C4-2B (cell line): ENCODE measurements around the gene KCNE5.

Experiments
- H3K27ac ChIP-seq: fragments of 450-650 bp; 2 replicates; pipeline ENCODE4 v1.5.1; 2017
- ZFX ChIP-seq: fragments of 450-650 bp; IDR thresholded peaks from 2 replicates; pipeline ENCODE4 v1.6.1; 2017
- TF ChIP-seq, protein P1 (sequence below): fragments of 450-650 bp; conservative IDR thresholded peaks from 2 replicates; pipeline ENCODE4 v1.5.1; 2017; ENCODE audit warnings: mild to moderate bottlenecking

Gene KCNE5

DNA sequence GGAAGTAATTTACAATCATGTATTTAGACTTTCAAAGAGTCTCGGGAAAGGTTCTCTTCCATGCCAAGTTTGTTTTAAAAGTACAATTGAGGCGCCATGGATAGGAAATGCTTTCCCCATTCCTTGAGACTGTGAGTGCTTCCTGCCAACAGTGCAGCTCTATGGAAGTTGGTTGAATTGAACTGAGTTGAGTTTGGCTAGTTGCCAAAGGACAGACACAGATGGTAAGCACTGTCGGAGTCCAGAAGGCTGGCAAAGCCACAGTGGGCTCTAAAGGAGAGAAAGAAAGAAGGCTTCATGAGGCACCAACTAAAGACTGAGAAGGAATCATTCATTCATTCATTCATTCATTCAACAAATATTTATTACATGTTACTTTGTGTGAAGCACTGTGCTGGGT, 4.3 kb upstream of the KCNE5 start:
- H3K27ac ChIP-seq: no peak overlapping the region
- TF ChIP-seq, protein P1, sequence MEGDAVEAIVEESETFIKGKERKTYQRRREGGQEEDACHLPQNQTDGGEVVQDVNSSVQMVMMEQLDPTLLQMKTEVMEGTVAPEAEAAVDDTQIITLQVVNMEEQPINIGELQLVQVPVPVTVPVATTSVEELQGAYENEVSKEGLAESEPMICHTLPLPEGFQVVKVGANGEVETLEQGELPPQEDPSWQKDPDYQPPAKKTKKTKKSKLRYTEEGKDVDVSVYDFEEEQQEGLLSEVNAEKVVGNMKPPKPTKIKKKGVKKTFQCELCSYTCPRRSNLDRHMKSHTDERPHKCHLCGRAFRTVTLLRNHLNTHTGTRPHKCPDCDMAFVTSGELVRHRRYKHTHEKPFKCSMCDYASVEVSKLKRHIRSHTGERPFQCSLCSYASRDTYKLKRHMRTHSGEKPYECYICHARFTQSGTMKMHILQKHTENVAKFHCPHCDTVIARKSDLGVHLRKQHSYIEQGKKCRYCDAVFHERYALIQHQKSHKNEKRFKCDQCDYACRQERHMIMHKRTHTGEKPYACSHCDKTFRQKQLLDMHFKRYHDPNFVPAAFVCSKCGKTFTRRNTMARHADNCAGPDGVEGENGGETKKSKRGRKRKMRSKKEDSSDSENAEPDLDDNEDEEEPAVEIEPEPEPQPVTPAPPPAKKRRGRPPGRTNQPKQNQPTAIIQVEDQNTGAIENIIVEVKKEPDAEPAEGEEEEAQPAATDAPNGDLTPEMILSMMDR: no peak
- no peak for TF ChIP-seq ZFX

DNA sequence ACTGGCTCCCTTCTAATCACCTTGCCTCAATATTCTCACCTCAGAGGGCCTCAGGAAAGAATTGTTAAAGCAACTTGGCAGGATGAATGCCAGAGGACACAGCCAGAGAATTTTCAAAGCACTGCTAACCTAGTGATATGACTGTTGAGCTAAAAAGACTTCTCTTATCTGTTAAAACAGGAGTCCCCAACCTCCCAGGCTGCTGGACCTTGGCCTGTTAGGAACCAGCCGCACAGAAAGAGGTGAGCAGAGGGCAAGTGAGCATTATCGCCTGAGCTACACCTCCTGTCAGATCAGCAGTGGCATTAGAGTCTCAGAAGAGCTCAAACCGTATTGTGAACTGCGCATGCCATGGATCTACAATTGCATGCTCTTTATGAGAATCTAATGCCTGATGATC, 1.7 kb upstream of the KCNE5 start:
- H3K27ac ChIP-seq: no peak overlapping the region
- no peak for TF ChIP-seq ZFX
- TF ChIP-seq, protein P1: no peak

DNA sequence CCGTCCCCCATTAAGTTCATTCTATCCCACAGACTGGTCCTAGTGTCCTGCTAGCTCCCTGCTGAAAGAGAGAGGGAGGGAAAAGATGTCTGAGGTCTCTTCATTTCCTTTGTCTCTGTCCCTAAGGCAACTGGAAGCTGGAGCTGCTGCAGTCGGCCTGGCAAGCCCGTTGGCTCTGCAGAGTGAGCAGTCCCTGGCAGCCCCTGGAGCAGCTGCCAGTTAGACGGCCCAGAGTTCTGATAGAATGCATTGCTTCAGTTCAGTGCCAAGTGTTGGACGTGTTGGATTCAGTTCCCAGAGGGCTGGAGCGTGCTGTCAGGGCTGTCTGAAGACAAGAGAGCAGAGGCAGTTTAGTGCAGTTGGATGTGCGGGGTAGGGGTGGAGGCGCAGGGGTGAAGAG, 975 bp downstream of the KCNE5 start:
- TF ChIP-seq, protein P1: no peak
- TF ChIP-seq ZFX: no peak
- H3K27ac ChIP-seq: no peak overlapping the region

DNA sequence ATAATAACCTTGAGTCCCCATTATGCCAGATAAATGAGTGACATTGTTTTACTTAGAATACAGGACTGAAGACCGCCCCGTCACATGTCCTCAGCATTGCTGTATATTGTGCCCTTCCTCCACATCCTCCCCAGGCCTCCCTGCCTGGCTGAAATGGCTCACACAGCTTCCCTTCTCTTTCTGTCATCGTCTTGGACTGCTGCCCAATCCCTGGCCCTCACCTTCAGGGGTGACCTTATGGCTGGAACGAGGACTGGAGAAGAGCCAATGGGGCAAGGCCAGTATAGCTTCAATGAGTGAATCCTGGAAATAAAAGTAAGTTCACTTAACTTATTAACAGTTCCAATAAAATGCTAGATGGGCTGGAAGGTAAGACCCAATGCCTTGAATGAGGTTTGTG, 2.7 kb downstream of the KCNE5 start:
- no peak overlapping the region for H3K27ac ChIP-seq
- TF ChIP-seq, protein P1: no peak
- no peak for TF ChIP-seq ZFX

DNA sequence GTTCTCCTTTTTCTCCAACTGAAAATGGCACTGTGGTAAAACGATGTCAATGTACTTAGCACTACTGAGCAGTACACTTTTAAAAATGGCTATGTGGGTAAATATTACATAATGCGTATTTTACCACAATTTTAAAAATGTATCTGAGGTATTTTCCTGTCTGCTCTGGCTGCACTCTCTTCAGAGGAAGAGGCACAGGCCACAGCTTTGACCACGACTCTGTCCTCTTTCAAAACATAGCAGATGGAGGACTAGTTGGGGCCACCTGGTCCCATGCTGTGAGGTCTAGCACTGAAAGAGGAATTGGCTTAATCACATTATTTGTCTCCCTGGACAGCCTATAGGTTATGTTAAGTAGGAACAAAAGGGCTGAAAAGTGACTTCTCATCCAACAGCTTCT, 5.2 kb downstream of the KCNE5 start:
- TF ChIP-seq, protein P1: no peak
- no peak for TF ChIP-seq ZFX
- no peak overlapping the region for H3K27ac ChIP-seq

DNA sequence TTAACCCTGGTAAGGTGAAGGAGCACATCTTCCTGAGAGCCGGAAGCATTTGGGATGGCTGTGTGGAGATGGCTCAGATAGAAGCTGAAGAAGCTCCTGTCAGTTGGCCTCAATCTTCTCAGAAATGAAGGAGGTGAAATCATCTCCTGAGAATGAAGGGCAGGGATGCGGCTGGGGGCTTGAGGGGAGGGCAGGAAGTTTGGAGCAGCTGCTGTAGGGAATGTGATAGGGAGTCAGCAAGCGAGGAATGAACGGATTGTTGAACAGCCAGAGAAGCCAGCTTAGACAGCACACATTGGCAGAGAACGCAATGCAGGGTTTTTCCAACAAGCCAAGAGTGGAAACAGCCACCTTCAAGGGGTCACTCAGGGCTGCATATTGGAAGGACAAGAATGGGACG, 10.0 kb downstream of the KCNE5 start:
- H3K27ac ChIP-seq: no peak overlapping the region
- TF ChIP-seq, protein P1: no peak
- TF ChIP-seq ZFX: no peak

DNA sequence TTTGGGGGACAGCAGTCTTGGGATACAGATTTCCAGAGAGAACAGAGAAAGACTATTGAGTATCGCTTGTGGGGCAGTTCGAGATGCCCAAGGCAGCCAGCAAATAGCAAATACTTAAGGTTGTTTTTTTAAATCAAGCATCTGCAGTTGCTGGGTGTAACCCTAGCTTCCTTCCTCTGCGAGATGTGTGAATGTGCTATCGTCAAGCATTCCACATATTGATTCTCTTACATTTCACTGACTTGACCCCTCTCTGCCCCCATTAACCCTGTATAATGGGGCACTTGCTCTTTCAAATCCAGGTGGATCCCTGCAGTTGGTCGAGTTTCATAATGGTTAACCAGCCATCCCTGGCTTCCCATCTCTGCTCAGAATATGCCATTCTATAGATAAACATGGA, 23.5 kb downstream of the KCNE5 start:
- H3K27ac ChIP-seq: no peak overlapping the region
- TF ChIP-seq ZFX: no peak
- TF ChIP-seq, protein P1: no peak
